NCI-H2196 treated with DMSO at 0.1 percent for 48 hours (cell line): Measurements from ENCODE around the gene NDUFAF2.
"Not testable (repeated sequence)": the region's sequence is repeated elsewhere in the genome, so short reads cannot be mapped to it uniquely, and the experiment has no call there.

Experiments used
- DNase-seq: peaks from one replicate; lab custom pipeline; 2025; ENCODE audit not compliant: unreplicated experiment; lab: John Stamatoyannopoulos, UW

NDUFAF2 gene, protein sequence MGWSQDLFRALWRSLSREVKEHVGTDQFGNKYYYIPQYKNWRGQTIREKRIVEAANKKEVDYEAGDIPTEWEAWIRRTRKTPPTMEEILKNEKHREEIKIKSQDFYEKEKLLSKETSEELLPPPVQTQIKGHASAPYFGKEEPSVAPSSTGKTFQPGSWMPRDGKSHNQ

DNA sequence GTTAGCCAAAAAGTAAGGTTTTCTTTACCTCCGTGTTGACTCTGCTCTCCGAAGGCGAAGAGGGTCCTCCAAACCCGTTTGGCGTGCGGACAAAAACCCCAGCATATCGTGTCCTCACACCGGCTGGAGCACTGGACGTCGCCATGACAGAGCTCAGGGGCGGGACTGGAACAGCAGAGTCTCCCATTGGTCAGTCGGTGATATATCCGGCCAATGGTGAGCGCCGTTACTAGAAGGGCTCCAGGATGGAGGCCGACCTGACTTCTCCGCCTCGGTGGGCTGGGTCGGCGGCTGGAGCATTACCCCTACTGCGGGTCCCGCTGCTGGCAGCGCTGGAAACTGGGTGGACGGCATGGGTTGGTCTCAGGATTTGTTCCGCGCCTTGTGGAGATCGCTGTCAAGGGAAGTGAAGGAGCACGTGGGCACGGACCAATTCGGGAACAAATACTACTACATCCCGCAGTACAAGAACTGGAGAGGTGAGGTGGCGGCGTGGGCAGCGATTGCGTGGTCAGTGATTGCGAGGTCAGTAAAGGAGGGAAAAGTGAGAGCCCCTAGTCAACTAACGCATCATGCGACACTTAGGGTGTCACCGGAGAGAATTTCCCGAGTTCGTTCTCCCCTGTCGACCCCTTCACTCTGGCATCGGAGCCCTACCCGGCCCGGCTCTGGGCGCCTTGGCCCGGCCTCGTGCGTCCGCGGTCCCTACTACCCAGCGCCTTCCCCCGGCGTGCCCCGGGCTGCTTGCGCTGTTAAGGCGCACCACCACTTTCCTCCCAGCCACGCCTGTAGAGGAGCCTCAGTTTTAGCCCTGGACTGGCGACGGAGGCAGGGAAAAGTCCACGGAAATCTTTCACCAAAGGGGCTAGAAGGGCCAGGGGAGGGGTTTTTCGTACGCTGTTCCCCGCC lies at the start of gene NDUFAF2, which contains the start of gene ERCC8:
Gene NDUFAF2, plus strand, starts transcription at position 302 of the 909 bp plus-strand sequence. Its CDS starts 51 bp downstream, at position 353.
Gene ERCC8, minus strand, starts transcription at position 167 of the 909 bp plus-strand sequence. Its CDS starts 62 bp downstream, at position 105.
- DNase-seq: peak; percentile 62

DNA sequence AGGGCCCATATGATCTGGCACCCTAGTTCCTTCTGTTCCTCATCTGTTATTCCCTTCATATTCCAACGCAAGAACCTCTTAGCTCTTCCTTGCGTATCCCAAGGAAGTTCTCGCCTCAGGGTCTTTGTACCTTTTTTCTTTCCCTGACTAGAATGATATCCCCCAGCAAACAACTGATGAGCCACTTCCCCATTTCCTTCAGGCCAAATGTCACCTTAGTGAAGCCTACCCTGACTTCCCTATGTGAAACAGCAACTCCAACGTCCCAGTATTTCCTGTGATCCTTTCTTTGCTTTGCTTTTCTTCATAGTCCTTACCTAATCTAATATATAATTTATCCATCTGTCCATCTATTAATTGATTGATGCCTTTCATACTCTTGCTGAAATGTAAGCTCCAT lies 48.0 kb upstream of the NDUFAF2 start:
- no peak for DNase-seq

DNA sequence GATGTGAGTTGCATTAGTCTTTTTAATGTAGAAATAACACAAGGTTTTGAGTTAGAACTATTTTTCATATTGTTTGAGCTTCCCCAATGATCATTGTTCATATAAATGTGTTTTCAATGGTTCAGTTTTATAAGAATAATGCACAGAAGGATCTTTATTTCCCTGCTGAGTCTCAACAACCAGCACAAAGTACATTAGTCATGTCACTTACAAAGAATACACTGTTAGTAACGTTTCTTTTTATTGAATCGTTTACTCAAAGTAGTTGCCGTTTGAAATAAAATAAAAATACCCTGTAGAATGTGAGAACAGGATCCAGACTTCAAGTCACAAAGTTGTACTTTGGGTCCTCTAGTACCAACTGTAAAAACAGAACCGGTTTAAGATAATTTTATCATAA lies 41.6 kb upstream of the NDUFAF2 start:
- DNase-seq: no peak

DNA sequence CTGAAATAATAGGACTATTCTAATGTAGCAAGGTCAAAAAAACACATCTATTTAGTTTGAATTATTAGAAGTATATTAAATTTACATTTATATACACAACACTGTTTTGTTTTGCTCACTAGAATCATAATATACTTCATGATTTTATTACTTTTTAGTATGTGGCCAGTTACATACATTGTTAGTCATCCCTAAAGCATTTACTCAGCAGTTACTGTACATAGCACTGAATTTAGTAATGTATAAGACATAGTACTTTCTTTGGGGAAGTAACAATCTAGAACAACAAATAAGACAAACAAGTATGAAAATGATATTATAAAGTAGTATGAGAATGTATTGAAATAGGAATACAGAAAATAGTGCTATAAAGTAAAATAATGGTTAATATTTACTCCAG lies 28.4 kb upstream of the NDUFAF2 start:
- DNase-seq: no peak

DNA sequence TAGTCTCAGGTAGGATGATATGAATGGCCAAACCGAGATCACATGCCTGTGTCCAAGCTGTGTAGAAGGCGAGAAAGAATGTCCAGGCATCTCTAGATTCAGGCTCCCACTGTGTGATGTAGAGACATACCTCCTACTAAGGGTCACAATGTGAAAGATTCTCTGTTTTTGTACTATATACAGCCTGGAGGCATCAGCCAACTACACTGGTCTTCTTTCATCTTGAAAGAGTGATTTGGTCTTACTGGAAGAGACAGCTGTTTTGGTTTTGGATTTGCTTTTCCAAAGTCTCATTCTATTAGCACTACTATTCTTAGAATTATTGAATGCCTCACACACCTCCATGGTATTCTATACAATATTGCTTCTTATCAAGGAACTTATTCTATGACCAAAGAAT lies 26.5 kb upstream of the NDUFAF2 start:
- no peak for DNase-seq

DNA sequence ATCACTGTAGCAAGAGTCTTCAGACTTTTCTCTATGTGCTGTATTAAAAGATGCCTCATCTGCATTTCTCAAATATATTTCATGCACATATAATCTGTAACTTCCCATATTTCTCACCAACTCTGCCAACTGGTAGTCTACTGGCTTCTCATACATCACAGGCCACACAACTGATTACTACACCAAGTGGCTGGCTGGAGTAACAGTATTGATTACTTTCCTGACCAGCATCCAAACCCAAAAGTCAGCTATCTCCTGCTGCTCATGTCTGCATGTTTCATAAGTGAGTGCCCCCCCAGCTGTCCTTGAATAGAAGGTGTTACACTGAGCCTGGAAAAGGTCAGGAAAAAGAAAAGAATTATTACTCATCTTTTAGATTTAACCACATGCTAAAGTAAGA lies 17.6 kb upstream of the NDUFAF2 start:
- DNase-seq: no peak

DNA sequence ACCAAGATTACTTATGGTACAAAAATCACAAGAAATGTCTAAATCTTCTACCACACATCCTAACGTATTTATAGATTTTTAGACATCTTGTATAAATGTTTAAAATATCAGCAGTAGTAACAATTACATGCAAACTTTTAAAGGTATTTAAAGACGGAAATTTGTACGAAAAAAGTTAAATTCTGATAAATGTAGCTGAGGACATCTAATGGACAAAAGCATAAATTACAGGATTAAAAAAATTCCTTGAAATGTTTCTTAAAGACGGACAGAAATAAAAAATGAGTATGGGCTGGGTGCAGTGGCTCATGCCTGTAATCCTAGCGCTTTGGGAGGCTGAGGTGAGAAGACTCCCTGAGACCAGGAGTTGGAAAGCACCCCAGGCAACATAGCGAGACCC lies 16.0 kb upstream of the NDUFAF2 start:
- DNase-seq: no peak

DNA sequence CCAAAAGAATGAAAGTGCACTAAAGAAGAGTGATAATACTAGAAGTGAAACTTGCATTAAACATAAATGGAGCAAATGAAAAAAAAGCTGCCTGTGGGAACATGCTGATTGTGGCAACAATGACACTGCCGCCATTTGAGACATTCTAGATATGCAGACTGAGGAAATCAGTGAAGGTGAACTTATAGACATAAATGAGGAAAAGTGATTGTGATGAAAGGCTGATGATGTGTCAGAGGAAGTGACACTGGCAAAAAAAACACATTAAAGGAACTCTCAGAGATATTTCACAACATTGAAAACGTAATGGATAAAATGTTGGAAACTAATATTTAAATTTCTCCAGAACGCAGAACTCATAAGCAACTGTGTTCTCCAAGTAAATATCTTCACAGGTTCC lies 1.4 kb upstream of the NDUFAF2 start:
- DNase-seq: no peak

DNA sequence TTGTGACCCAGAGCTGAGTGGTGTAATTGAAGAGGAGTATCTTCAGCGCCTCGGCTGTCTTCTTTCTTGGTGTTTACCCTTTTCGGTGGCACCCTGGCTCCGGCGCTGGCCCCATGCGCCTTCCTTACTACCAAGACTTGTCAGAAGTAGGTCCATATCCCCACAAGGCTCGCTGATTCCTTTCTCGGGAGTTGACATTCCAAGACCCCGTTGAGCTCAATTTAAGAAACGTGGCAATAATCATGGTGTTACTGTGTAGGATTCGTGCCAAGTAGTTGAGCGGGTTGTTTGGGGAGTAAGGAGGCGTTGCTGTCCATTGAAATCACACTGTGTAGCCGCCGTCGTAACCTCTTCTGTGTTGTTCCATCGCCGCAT lies 795 bp downstream of the NDUFAF2 start:
- DNase-seq: no peak

DNA sequence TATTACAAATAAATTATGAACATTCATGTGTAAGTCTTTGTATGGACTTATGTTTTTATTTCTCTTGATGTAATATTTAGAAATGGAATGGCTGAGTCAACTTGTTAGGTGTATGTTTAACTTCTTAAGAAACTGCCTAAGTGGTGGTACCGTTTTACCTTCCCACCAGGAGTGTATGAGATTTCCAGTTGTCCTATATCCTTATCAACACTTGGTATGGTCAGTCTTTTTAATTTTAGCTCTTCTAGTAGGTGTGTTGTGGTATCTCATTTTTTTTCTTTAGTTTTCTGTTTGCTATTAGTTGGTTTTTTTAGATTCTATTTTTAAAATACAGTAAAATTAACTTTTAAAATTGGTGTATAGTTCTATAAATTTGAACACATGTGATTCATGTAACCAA lies 3.7 kb downstream of the NDUFAF2 start:
- DNase-seq: no peak

DNA sequence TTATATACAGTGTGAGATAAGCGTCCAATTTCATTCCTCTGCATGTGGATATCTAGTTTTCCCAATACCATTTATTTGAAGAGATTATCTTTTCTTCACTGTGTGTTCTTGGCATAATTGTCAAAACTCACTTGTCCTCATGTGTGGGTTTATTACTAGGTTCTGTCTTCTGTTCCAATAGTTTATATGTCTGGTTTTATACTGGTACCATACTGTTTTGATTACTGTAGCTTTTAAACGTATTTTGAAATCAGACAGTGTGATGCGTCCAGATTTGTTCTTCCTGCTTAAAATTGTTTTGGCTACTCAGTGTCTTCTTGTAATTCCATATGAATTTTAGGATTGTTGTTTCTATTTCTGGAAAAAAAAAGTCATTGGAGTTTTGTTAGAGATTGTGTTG lies 10.2 kb downstream of the NDUFAF2 start:
- DNase-seq: no peak

DNA sequence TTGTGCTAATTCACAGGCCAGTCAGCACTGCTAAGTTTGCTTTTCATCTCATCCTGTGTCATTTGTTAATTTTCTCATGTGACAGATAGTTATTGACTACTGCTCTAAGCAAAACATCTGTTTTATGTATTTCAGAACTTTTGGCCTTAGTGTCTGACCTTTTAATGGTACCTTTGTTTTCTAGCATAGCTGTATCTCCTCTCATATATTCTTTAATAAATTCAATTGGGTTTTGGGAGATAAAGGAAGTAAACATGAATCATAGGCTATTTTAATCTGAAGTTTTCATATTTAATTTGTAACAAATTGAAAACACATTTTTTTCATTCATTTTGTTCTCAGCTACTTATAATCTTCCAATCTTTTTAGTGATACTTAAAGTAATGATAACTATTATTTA lies 13.1 kb downstream of the NDUFAF2 start:
- no peak for DNase-seq

DNA sequence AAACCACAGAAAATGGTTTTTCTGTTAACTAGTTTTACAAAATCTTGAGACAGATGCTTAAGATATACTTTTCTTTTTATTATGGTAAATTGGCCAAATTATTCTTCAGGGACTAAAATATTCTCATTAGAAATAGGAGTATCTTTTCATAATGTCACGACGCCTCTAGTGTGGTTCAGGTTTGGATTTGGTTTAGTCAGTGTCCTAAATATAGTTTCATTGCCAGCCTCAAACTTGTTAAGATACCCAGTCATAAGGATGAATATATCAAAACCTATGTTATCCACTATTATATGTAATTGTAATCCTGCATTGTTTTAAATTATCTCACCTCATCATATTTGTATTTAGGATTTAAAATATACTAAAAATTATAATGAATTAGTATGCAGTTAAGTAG lies 13.7 kb downstream of the NDUFAF2 start:
- no peak for DNase-seq

DNA sequence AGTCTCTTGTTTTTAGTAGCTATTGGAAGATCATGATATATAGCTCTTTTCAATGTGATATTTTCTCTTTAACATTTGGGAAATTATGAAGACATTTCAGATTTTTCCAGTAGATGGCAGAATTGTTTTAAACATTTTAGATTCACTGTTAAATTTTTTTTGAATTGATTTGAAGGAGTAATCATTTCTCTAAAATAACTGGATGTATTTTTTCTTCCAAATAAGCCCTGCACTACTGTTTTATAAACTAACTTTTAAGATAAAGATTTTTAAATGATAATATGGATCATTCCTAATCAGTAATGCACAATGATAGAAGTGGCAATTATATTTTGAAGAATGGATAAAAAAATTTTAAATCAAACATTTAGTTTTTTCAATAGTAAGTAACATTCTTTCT lies 14.2 kb downstream of the NDUFAF2 start:
- no peak for DNase-seq

DNA sequence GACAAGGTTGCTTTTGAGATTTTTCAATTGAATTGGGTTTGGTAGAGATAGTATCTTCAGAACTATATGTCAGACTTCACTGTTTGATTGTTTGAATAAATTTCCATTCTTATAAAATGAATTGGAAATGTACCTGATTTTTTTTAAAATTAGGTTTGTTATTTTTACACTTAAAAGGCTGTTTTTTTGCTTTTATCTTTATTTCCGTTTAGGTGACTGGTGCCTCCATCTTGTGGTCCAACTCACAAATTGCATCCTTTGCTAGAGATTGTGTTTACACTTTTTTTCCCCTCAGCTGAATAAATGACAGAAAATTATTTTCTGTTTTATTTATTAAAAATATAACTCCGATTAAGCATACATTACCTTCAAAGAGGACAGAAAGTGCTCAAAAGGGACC lies 15.6 kb downstream of the NDUFAF2 start:
- DNase-seq: no peak

DNA sequence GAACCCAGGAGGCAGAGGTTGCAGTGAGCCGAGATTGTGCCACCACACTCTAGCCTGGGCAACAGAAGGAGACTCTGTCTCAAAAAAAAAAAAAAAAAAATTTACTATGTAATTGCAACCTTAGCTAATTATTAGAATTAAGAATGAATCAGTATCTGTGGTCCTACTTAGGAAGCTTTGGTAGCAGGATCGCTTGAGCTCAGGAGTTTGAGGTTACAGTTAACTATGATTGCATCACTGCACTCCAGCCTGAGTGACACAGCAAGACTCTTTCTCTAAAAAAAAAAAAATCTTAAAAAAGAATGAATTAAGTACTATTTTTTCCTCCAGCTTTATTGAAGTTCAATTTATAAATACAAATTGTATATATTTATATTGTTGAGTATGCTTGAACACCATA lies 16.7 kb downstream of the NDUFAF2 start:
- DNase-seq: no peak

DNA sequence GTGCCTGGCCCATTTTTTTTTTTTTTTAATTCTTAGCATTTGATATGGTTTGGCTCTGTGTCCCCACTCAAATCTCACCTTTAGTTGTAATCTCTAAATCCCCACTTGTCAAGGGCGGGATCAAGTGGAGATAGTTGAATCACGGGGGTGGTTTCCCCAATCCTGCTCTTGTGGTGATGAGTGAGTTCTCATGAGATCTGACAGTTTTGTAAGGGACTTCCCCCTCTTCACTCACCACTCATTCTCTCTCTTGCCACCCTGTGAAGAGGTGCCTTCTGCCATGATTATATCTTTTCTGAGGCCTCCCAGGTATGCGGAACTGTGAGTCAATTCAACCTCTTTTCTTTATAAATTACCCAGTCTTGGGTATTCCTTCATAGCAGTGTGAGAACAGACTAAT lies 27.2 kb downstream of the NDUFAF2 start:
- DNase-seq: no peak

DNA sequence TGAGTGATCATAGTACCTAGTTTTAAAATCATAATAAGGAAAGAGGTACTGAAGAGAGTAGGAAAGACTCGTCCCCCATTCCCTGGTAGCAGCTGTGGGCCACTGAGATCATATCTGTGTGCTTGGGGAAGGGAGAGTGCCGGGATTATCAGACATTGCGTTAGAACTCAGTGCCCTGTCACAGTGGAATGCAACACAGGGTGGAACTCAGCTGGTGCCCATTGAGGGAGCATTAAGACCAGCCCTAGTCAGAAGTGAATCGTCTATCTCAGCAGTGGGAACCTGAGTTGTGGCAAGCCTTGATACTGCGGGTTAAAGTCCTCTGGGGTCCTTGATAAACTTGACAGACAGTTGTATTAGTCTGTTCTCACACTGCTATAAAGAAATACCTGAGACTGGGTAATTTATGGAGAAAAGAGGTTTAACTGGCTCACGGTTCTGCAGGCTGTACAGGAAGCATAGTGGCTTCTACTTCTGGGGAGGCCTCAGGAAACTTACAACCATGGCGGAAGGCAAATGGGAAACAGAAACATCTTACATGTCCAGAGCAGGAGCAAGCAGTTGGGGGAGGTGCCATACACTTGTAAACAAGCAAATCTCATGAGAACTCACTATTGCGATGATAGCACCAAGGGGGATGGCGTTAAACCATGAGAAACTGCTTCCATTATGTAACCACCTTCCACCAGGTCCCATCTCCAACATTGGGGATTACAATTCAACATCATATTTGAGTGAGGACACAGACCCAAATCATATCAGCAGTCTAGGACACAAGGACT lies 33.1 kb downstream of the NDUFAF2 start:
- no peak for DNase-seq

DNA sequence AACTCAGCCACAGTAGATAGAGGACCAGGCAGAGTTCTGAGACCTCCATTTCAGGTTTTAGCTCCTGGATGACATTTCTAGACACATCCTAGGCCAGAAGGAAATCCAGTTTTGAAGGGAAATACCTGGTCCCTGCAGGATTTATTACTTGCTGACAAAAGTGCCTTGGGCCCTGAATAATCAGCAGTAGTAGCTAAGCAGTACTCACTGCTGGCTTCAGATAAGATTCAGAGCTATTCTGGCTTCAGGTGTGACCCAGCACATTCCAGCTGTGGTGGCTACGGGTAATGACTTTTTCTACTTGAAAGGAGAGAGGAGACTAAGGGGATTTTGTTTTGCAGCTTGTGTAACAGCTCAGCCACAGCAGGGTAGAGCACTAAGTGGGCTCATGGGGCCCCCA lies 34.0 kb downstream of the NDUFAF2 start:
- no peak for DNase-seq

DNA sequence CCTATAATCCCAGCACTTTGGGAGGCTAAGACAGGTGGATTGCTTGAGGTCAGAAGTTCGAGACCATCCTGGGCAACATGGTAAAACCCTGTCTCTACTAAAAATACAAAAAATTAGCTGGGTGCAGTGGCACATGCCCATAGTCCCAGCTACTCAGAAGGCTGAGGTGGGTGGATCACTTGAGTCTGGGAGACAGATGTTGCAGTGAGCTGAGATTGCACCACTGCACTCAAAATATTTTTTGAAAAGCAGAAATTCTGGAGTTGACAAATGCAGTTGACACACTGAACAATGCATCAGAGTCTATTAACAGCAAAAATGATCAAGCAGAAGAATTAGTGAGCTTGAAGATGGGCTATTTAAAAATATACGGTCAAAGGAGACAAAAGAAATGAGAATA lies 35.5 kb downstream of the NDUFAF2 start:
- no peak for DNase-seq

DNA sequence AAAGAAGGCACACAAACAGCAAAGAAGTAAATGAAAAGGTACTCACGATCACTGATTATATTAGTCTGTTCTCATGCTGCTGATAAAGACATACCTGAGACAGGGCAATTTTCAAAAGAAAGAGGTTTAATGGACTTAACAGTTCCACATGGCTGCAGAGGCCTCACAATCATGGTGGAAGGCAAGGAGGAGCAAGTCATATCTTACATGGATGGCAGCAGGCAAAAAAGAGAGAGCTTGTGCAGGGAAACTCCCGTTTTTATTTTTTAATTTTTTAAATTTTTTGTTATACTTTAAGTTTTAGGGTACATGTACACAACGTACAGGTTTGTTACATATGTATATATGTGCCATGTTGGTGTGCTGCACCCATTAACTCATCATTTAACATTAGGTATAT lies 37.1 kb downstream of the NDUFAF2 start:
- DNase-seq: not testable (repeated sequence)

DNA sequence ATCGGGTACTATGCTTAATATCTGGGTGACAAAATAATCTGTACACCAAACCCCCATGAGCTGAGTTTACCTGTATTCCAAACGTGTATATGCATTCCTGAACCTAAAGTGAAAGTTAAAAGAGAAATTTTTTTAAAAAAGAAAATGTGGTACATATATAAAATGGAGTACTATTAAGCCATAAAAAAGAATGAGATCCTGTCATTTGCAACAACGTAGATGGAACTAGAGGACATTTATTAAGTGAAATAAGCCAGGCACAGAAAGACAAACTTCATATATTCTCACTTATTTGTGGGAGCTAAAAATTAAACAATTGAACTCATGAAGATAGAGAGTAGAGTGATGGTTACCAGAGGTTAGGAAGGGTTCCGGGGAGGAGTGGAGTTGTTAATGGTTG lies 44.8 kb downstream of the NDUFAF2 start:
- no peak for DNase-seq
